GM19467 (cell line): Measurements from ENCODE around the gene NRXN3.

Source experiments
- ATAC-seq: cut with Tn5 transposase; IDR thresholded peaks from one replicate; pipeline ENCODE4 v1.9.1; 2021; ENCODE audit warnings: mild to moderate bottlenecking, moderate library complexity; ENCODE audit not compliant: unreplicated experiment

NRXN3 gene

DNA sequence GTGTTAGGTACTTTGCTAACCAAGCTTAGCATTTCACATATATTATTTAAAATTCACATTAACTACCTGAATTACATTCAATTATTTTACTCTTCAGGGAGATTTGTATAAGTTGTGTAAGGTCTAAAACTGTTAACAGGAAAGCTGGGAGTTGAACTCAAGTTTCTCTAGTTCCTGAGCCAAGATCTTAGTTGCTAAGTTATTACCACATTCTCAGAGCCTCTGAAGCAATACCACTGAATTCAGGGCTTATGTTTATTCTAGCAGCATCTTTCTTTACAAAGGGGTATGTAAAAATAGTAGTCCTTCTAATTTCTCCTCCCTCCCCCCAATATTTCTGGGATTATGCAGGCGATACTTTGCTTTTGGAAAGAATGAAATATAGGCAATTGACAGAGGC lies 1254.3 kb downstream of the NRXN3 start:
- ATAC-seq = no peak

DNA sequence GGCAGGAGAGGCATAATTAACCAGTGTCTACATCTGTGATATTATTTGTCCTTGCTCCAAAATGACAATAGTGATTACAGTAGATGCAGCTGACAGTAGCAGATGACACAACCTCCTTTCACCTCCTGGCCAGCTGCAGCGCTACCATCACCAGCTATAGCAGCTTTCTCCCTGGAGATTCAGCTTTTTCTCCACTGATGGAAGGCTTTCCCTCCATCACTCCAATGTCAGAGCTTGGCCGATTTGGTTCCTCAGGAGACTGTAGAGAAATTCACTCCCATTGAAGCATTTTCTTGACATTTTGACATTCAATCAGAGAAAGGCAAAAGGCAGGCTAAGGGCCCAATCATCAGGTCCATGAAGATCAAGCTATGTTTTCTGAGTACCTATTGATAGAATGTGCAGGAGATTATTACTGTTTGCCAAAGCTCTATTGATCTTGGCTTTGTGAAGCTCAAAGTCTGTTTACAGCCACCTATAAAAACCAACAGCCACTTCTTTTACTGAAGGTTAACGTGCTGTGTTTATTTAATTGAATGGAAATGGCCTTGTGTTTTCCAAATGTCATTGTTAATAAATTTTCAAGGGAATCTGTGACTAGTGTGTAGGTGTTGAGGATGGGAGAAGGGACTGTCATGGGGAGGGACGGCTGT lies 1256.1 kb downstream of the NRXN3 start:
- no peak for ATAC-seq

DNA sequence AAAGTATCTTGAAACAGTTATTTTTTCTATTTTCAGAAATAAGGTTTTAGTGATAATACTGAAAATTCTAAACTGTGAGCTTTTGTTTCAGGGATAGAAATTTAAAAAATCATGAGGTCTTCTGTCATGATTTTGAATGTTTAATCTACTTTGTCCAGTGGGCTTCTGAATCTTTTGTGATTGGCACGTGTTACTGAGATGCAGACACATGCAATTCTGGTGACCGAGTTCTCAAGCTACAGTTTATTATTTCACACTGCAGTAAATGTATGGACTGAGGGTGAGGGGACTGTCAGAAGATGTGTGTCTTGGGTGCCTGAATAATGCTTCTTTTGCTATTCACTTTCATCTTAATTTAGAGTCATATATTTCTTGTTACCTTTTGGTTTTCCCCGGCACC lies 1262.5 kb downstream of the NRXN3 start:
- no peak for ATAC-seq

DNA sequence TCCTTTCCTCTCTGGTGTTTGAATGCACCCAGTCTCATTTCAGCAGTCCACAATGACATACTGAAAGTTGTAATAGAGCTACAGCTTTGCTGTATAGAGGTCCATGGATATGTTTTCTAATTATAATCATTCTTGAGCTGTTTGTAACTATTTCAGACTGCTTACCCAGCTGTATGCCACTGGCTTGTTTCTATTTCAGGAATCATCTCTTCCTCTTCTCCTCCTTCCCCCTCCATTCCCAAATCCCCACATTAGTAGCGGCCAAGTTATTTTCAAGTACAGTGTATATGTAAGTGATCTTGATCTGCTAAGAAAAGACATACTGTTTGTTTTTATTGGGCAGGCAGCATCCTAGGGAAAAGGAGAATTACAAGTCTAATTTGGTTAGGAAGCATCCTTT lies 1266.2 kb downstream of the NRXN3 start:
- ATAC-seq = no peak

DNA sequence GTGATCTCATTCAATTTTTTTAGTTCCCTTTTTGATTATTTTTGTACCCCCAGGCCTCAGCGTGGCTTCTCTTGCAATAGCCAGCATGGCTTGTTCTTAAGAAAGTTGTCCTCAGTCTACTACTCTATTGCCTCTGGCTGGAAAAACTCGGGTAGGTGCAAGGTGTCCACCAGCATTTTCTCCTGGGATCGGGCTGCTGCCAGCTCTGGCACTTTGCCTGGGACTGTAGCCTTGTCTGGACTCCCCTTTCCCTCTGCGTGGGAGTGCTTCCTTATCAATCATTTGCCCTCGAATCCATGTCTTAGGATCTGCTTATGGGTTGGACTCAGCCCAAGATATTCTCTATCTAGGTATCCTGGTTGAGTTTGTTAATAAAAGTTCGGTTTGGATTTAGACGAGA lies 1267.8 kb downstream of the NRXN3 start:
- no peak for ATAC-seq

DNA sequence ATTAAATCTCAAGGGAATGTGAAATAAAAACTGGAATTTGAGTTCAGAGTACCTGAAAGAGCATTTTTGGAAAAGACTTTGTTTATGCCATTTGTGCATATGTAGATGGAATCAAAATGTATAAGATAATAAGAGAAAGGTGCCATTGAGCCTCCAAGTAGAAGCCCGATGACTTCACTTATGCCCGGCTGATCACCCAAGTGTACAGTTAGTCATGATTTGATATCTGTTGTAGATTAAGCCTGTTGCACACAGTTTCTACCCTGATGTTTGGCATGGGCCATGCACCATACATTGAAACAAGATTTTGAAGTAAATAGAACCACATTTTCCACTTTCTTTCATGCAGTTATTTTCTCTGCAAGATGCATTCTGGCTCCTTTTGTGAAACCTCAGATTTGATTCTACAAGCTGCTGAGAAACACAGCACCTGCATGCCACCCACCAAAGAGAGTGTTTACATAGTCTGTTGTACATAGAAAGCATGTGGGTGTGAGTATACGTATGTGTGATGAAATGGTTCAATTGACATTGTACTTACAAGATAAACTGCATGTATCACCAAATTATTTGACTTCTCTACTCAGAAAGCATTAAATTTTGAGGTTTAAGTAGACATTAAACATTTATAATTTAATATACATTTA lies 1268.6 kb downstream of the NRXN3 start:
- ATAC-seq = no peak

DNA sequence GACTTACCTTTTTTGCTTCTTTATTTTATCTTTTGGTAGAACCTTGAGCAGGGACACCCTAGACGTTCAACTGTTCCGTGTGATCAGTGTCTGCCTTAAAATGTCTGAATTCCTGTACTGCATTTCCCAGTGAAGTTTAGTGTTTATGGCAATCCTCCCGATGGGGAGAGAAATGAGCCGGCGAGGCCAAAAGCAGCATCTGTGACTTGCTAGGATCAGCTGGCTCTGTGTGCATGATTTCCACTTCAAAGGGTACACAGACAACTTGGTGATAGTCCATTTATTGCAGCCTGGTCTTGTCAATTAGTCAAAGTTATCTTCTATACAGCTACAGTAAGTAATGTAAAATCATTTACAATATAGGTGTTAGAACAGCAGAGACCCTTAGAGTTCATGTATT lies 1272.6 kb downstream of the NRXN3 start:
- no peak for ATAC-seq

DNA sequence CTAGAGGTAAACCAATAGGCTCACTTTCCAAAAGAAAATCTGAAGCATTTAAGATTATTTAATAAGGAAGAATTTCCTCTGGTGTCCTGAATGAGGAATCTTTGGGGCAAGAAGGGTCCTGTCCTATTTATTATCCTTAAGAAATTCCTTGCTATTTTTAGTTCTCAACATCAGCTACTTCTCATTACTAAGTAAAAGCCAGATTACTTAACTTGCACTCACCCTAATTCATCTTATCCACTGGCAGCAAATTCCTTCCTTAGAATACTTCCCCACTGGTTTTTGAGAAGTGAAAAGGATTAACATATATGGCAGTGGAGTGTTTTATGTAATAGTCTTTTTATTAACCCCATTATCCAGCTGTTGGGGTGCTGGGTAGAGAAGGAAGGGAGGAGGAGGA lies 1273.4 kb downstream of the NRXN3 start:
- no peak for ATAC-seq

DNA sequence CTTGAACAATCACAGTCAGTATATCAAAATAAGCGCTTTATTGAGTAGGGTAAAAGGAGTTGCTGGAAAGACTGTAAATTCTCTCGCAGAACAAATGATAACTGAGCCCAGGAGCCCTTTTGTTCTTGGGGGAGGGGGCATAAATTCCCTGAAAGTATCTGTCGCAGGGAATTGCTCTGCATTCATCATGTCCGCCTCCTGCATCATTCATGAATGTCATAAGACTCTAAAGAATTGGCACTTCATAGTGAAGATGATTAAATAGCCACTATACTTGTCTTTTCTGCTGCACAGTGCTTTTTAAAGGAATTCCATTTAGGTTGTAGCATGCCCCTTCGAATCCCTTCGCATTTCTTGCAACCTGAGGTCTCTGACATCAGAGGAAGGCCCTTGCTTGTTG lies 1278.8 kb downstream of the NRXN3 start:
- no peak for ATAC-seq

DNA sequence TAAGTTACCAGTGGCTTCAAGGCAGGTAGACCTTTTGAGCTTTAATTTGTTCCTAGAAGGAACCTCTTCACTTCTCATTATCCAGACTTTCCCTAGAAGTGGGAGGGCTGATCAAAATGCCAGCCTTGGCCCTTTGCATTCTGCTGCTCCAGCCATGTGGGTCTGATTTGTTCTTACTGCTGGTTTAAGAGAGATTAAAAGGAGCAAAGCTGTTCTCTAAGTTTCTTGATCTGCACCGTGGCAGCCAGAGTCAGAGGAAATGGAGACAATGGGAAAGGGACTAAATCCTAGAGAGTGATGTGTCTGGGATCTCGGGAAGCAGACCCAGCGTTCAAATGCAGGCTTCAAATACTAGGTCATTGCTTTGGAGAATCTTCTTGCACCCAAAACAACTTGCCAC lies 1281.4 kb downstream of the NRXN3 start:
- no peak for ATAC-seq

DNA sequence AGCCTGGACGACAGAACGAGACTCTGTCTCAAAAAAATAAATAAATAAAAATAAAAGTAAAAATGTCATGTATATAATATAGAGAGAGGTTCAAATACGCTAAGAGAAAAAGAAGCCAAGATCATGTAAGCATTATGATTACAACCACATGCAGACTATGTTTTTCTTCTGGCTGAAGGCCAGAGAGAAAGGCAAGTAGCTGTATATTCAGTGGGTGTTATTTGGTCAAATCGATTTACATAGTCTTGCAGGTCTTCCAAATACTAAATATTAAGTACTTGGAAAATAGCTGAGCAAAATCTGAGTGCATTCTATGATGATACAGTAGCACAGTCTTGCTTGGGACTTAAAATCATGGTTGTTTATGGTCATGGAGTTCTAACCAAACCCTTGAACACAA lies 1283.1 kb downstream of the NRXN3 start:
- no peak for ATAC-seq

DNA sequence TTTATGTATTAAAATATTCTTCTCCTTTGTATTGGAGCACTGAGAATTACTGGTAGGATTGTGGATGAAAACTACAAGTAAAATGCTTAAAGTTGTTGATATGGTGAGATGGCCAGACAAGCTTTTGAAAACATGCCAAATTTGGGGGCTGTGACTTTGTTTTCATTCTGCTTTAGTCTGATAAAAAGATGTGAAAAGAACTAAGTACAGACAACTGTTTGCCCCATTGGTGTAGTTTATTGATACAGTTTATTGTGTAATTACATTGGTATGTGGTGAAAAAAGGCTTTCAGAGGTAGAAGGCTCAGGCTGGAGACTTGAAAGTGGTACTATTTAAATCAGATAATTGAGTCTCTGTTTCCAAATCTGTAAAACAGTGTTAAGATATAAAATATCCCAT lies 1294.3 kb downstream of the NRXN3 start:
- no peak for ATAC-seq

DNA sequence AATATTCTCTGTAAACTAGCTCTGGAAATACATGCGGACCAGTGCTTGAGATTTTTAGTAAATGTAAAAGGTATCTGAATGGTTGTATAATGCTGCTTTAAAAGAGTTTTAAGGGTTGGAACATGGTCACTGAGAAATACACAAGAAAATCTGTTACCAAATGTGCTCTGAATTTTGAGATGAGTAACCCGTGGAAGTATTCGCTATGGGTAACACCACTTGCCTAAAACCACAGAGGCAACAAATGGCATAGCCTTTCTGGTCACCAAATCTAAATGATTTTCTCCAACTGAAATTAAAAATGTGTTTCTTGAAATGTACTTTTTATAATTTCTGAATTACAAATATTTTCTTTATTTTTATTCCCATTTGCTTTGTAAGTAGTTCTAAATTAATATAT lies 1295.5 kb downstream of the NRXN3 start:
- no peak for ATAC-seq

DNA sequence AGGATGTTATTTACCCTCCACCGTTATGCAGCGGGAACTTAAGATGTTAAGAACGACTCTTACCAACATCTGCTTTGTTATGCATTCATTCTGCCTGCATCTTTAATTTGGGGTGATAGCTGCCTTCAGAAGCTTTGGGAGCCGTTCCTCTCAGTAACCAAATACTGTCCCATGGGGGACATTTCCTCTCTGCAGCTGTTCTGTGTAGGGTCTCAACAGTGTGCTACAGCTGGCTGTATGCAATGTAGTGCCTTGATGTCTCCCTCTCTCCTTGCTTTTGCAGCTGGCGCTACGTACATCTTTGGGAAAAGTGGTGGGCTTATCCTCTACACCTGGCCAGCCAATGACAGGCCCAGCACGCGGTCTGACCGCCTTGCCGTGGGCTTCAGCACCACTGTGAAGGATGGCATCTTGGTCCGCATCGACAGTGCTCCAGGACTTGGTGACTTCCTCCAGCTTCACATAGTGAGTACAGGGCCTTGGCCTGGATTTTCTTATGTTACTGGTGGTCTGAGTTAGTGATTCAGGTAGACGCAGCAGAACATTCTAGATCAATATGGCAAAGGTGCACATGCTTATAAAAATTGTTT lies 1296.9 kb downstream of the NRXN3 start:
- no peak for ATAC-seq

DNA sequence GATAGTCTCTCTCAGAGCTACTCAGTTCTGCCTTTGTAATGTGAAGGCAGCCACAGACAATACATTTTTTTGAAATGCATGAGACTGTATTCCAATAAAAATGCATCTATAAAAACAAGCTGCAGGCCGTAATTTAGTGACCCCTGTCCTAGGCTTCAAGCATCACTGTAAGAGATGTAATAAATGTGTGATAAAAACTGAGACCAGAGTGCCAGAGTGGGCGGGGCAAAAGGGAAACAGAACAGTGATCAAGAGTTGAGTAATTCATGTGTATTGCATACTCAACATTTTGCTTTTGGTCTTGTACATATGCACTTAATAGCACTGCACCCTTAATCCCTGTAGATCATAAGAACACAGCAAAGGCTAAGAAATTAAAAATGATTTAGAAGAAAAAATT lies 1297.7 kb downstream of the NRXN3 start:
- no peak for ATAC-seq

DNA sequence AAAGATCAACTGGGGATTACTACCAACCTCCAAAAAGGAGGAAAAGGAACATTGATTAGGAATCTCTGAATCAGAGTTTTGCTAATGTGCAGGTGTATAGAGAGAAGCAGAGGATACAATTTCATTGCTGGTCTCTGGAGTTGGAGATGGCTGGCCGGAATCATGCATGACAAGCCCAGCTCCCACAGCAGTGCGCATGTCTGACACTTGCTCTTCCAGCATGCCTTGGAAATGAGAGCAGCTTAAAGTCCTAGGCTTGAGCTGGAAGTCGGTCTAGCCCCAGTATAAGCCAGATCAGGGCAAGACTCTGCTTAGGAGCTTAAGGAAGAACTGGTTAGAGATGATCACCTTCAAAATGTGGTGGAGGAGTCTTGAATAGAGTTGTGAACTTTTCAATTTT lies 1298.3 kb downstream of the NRXN3 start:
- no peak for ATAC-seq

DNA sequence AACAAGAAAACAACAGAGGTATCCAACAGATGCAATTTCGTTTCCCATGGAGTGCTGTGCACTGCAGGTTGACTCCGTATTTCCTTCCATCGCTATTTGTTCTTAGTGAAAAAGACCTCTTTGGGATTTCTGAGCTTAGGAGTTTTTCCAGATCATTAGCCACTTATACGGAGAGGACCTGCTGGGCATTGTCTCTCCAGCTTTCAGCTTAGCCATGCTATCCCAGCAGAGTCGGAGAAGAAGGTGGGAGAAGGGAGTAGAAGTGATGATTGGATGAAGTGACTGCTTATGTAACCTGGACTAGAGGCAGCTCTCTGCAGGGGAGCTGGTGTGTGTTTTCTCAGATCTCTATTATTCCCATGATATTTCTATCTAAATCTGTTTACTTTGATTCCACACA lies 1303.5 kb downstream of the NRXN3 start:
- ATAC-seq = no peak

DNA sequence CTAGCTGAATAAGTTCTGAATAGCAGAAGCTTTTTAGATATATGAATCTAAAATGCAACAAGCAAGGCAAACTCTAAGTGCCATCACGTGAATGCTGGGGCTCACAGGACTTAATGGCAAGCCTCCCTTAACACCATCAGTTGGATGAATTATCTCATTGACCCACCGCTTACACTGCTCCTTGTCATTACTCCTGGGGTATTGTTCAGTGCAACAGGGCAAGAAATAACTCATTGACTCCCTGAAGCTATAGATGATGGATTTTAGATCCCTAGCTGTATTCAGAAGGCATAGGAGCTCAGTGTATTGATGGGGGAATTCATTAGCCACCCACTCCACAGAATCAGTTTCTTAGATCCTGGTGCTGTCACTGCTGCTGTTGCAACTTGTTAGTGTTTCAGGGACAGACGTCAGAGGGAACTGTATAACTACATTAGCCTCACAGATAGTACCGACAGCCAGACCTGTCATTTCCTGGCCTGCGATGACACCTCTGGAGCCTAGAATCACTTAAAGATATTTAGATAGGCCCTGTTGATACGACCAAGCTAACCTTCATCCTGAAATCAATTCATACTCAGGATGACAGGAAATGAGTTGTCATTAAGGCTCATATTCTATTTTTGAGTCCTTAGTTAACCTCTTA lies 1305.8 kb downstream of the NRXN3 start:
- ATAC-seq = no peak

DNA sequence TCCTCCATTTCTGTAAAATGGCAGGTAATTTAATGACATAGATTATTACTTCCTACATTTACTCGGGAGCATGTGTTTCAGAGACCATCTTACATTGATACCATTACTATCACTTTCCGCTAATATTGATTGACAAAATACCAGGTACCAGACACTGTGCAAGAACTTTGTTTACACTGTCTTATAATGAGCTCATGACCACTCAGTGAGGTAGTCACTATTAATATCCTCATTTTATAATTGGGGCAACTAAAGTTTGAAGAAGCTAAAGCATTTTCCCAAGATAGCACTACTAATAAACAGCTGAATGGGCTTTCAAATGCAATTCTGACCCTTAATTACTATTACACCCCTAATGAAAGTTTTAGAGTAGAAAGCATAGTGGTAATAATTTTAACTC lies 1306.4 kb downstream of the NRXN3 start:
- no peak for ATAC-seq

DNA sequence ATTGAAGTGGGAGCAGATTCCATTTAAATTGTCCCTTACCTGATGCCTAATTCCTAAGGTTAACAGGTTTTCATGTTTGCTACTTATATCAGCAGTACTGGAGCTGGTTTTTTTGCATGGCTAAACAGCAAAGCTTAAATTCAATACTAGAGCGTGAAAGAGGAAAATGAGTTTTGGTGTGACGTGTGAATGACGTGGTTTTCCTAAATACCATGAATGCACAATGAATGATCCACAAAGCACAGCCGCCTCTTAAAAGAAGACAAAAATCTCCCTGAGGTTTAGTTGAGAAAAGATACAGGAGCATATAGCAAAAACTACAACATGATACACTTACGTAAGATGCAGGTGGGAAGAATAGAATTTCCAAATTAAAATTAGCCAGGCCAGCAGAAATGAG lies 1310.0 kb downstream of the NRXN3 start:
- no peak for ATAC-seq

DNA sequence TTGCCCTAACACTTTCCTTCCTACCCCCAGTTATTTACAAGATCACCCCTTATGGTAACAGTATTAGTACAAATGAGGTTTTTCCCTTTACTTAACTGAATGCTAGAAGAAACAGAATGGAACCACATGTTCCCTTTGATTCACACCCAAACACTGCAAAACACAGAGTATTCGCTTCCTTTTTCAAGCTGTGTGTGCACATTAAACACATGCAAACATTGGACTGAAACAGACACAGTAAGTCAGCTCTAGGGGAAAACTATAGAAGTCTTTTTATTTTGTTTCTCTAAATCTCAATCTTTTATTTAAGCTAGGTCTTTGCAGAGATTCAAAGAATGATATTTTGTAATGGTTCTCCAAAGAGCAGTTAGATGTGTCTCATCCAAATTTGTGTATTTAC lies 1312.7 kb downstream of the NRXN3 start:
- no peak for ATAC-seq
